Anterior cingulate cortex (tissue), 58 donors: ENCODE data around the gene SIRT4.

ENCODE experiments used
- DNase-seq, 58 donors: peaks; one replicate each; lab custom pipeline; 2025; lab: John Stamatoyannopoulos, UW

The SIRT4 gene

DNA sequence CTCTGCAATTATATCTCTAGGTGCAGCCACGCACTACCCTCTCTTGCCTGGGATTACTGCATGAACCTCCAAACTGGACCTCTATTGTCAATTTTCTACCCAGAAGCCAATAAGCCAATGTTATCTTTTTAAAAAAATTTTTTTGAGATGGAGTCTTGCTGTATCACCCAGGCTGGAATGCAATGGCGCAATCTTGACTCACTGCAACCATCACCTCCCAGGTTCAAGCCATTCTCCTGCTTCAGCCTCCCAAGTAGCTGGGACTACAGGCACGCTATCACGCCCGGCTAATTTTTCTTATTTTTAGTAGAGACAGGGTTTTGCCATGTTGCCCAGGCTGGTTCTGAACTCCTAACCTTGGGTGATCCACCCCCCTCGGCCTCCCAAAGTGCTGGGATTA lies 25.4 kb upstream of the SIRT4 start:
- no peak for DNase-seq

DNA sequence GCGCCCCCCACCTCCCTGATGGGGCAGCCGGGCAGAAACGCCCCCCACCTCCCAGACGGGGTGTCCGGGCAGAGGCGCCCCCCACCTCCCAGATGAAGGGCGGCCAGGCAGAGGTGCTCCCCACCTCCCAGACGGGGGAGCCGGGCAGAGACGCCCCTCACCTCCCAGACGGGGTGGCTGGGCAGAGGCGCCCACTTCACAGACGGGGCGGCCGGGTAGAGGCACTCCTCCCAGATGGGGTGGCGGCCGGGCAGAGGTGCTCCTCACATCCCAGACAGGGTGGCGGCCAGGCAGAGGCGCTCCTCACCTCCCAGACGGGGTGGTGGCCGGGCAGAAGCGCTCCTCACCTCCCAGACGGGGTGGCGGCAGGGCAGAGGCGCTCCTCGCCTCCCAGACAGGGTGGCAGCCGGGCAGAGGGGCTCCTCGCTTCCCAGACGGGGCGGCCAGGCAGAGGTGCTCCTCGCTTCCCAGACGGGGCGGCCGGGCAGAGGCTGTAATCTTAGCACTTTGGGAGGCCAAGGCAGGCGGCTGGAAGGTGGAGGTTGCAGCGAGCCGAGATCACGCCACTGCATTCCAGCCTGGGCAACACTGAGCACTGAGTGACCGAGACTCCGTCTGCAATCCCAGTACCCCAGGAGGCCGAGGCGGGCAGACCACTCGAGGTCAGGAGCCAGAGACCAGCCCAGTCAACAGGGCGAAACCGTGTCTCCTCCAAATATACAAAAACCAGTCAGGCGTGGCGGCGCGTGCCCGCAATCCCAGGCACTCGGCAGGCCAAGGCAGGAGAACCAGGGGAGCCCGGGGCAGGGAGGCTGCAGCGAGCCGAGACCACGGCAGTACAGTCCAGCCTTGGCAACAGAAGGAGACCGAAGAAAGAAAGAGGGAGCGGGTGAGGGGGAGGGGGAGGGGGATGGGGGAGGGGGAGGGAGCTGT lies 23.7 kb upstream of the SIRT4 start:
- DNase-seq, result no peak

DNA sequence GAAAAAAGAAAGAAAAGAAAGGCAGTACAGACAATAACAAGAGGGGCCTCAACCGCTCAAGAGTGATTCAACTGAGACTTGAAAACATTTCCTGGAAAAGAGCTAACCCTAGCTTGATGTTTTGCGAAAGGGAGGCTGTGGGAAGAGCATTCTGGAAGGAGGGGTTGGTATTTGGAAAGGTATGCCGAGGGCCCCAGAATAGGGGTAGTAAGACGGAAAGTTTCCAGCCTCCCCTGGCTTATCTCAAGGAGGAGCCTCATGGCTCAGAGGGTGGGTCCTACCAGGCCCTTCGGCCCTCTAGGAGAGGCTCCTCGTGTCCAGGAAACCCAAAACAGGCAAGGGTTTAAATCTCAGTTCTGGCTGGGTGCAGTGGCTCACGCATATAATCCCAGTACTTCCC lies 18.8 kb upstream of the SIRT4 start:
- DNase-seq, result no peak

DNA sequence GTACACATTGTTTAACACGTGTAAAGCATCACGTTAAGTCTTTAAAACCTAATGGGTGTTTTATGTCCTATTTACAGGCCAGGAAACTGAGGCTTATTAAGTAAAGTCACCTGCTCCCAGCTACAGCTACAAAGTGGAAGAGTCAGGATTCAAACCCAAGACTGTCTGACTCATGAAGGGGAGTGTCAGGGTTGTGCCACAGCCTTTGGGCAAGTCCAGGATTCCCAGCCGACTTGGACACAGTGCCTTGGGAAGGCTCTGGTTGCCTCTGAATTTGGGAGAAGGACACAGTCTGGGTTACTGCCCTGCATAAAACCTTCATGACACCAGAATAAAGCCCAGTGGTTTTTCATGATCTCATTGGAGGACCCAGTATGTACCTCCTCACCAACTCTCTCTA lies 17.7 kb upstream of the SIRT4 start:
- no peak for DNase-seq

DNA sequence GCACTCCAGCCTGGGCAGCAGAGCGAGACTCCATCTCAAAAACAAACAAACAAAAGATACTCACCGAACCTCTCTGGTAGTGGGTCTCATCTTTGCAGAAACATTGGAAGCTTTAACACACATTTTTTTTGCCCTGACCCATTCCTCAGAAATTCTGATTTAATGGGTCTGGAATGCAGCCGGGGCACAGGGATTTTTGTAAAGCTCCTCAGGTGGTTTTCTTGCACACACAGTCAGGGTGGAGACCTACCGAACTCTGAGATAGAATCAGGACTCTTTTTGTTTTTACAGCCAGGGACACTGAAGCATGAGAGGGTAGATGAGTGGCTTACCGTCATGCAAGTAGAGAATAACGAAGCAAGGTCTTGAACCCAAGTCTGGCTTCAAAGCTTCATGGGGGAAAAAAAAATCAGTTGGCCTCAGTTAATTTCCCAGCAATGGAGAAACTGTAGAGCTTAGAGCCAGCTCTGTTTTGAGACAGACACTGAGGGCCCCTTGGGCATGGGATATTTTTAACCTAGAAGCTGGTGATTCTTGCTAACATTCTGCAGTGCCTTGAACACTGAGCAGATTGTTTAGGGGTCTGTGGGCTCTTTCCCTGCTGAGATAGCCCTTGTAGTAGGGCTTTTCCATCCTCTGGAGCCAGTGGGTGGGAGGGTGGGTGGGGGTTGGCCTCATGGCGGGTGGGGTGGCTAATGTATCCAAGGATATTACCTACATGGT lies 15.2 kb upstream of the SIRT4 start:
- DNase-seq, result no peak

DNA sequence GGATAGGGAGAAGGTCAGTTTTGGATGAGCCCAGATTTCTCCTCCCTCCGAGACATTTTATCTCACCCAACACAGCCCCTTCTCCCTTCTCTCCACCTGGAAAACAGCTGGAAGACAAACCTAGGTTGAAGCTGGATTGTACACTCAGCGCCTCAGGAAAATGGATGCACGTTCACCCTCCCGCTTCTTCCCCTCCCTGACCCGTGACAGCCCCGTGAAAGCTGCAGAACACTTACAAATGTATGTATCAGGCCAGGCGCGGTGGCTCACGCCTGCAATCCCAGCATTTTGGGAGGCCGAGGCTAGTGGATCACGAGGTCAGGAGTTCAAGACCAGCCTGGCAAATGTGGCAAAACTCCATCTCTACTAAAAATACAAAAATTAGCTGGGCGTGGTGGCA lies 14.6 kb upstream of the SIRT4 start:
- DNase-seq, result no peak

DNA sequence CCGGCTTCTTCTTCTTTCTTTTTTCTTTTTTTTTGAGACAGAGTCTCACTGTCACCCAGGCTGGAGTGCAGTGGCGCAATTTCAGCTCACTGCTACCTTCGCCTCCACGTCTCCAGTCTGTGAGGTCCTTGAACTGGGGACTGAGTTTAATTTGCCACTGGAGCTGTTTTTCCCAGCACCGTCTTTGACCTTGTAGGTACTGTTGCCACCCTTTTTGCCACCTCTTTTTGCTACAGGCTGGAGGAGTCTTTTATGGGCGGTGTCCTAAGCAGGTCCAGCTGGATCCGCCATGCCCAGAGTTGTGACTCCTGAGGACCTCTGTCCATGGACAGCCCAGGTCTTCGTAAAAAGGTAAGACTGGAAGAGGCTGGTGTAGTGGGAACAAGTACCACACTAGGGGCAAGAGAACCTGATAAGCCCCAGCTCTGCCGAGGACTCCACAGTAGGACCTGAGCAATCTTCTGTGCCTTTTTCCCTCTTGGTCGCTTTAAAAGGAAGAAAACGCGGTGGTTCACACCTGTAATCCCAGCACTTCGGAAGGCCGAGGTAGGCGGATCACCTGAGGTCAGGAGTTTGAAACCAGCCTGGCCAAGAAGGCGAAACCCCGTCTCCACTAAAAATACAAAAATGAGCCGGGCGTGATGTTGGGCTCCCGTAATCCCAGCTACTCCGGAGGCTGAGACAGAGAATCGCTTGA lies 11.4 kb upstream of the SIRT4 start:
- DNase-seq, result peak in 8 of 58 donors; percentile 4 to 37 (median 28)

DNA sequence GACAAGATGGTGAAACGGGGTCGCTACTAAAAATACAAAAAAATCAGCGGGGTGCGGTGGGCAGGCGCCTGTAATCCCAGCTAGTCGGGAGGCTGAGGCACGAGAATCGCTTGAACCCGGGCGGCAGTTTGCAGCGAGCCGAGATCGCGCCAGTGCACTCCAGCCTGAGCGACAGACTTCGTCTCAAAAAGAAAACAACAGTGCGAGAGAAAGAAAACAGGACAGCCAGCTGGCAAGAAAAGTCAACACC lies 9.8 kb upstream of the SIRT4 start:
- peak in 3 of 58 donors; percentile 37 to 61 (median 46) for DNase-seq

DNA sequence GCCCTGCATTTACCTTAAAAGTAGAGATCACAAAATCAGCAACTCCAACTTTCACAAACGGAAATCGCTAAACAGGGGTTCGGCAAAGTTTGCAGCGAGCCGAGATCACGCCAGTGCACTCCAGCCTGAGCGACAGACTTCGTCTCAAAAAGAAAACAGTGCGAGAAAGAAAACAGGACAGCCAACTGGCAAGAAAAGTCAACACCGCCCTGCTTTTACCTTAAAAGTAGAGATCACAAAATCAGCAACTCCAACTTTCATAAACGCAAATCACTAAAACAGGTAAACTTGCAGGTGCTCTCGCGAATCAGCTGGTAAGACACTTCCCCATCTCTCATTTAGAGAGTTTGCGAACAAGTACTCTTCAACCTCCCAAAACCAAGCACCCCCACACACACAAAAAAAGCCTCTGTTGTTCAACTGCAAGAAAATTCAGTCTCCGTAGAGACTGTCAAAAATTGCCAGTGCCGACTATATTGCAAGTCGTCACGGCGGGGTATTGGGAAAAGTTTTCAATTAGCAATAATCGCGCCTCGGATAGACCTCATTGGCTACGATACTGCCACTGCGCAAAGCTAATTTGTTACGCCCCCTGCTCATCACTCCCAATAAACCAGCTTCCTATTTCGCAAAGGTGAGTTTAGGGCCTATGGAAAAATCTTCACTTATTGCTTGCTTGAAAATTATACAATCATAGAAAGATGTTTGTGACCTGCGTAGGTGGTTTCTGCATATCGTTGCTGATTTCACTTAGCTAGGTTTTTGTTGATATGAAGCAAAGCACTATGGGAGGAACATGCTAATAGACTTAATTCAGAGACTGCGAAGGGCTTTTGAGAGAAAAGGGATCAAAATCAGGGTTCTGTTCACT lies 9.2 kb upstream of the SIRT4 start, which contains the start of gene RNU4-1:
Gene RNU4-1, minus strand, starts transcription at position 577 of the 871 bp plus-strand sequence.
- DNase-seq, result peak in 56 of 58 donors; percentile 16 to 86 (median 64)

DNA sequence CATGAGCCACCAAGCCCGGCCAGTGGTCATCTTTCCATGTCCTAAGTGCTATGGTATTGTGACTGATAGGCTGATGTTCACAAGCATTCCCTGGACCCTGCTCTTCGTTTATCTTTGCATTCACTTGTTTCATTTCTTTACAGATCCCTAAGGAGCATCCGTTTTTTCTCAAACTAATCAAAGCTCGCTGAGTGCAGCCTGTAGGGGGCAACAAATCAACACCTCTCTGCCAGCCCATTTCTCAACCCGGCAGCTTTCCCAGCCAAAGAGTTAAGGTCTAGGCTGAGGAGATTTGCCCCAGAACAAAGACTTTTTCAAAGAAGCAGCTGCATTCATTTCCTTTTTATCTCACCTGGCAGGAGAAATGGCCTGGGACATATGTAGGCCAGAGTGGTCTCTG lies 12.1 kb downstream of the SIRT4 start:
- DNase-seq, result no peak

DNA sequence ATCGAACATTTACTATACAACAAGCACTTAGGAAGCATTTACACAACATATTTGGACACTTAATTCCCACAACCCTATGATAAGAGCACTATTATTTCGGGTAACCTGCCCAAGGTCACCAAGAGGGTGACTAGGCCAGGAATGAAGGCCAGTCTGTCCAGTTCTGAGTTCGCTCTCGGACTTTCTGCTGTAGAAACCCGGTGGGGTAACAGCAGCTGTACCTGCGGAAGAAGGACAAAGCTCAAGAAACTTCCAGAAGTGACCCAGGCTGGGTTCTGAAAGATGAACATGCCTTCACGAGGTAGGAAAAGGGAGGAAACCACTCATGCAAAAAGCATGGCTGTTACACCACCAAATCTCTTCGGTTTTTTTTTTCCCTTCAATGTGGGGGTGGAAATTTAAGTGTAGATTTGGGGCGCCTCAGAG lies 14.7 kb downstream of the SIRT4 start:
- no peak for DNase-seq

DNA sequence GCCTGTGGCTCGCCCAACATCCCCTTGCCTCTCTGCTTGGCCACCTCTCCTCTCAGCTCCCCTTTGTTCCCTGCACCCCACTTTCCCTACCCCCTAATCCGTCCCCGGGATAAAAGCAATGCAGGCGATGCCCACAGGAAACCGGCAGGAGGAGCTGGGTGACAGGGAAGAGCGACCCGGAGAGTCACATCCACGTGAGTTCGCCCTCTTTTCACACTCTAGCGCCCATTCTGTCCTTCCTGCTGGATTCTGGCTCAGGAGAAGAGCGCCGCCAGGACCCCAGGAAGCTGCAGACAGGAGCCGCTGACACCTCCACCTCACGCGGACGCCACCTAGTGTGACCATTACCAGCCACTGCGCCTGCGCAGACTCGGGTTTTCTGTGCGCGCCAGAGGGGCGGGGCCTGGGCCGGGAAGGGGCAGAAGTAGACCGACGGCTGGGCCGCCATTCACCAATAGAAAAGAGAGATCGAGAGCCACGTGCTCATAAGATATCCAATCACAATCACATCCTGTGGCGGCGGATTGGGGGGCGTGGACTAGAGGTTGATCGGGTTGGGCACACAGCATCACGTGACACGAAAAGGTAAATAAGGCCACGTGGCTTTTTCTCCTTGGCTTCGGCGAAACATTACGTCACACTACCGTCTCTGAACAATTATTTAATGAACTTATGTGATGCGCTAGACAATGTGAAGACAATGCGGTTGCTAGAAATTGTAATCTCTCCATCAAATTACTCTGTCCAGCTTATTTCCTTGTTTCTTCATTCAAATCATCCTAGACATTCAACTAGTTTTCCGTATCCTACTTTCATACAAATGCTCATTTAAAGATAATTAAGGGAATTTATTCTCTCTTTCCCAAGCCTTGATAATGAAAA lies 15.3 kb downstream of the SIRT4 start:
- DNase-seq, result peak; percentile 93 to 100 (median 99)

DNA sequence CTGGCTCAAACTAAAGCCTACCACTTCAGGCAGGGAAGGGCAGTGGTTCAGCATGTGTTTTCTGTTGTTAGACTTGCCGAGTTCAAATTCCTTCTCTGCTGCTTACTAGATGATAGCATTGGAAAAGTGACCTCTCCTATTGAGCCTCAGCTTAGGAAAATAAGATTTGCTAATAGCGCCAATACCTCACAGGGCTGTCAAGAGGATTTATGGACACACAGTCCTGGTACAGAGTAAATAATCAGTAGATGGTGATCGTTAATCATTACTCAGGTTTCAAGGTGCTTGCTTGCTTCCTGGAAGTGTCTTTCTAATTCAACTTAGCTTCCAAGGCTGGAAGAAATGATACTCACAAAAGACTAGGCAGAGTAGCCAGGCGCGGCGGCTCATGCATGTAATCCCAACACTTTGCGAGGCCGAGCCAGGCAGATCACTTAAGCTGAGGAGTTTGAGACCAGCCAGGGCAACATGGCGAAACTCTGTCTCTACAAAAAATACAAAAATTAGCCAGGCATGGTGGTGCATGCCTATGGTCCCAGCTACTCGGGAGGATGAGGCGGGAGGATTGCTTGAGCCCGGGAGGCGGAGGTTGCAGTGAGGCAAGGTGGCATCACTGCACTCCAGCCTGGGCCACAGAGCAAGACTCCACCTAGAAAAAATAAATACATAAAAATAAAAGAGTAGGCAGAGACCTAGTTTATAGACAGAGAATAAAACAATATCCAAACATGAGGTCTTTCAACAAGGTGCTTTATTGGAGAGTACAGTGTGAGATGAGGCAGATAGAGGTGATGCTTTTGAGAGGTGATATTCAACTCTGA lies 19.5 kb downstream of the SIRT4 start:
- no peak for DNase-seq

DNA sequence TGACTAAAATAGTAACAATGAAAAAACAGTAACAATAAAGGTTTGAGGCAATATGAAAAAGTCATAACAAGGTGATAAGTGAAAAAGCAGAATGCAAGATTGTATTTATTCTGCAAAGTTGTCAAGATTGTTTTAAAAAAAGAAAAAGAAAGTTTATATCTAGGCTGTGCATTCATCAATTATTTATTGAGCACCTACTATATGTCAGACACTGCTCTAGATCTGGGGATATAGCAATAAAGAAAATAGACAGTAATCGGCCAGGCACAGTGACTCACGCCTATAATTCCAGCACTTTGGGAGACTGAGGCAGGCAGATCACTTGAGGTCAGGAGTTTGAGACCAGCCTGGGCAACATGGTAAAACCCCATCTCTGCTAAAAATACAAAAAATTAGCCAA lies 21.7 kb downstream of the SIRT4 start:
- no peak for DNase-seq

DNA sequence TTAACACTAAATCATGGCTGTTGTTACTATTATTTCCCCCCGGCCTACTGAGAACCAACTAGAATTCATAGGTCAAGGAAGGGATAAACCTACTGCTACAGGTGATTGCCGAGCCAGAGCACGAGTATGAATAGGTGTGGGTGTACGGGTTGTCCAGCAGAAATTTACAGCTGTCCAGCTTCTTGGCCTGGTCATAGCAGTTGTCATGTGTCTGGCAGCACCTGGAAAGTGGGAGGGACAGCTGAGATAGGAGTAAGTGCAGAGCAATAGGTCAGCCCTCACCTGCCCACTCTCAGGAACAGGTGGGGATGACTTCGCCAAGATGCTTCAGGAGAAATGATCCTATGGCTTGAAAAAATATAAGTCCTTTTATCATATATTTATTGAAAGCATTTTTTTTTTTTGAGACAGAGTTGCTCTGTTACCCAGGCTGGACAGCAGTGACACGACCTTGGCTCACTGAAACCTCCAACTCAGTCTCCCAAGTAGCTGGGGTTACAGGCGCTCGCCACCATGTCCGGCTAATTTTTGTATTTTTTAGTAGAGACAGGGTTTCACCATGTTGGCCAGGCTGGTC lies 22.8 kb downstream of the SIRT4 start:
- no peak for DNase-seq

DNA sequence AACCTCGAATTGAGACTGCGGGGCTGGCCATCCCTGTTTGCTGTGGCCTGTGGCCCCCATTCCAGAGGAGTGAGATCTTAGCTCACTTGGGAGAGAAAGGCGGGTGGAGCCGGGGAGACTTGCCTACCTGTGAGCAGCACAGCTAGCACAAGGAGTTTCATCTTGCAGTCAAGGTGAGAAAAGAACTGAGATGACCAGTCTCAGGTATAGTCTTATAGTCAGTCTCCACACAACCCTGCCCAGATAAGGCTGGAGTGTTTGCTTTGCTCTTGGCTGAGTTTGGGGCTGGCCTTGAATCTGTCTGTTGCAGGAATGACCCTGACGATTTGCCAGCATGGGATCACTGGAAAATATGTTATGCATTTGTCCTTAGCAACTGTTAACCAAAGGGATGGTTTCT lies 25.5 kb downstream of the SIRT4 start, which contains the start of gene PLA2G1B:
Gene PLA2G1B, minus strand, starts transcription at position 187 of the 400 bp plus-strand sequence. Its CDS starts 26 bp downstream, at position 161.
- DNase-seq, result no peak

DNA sequence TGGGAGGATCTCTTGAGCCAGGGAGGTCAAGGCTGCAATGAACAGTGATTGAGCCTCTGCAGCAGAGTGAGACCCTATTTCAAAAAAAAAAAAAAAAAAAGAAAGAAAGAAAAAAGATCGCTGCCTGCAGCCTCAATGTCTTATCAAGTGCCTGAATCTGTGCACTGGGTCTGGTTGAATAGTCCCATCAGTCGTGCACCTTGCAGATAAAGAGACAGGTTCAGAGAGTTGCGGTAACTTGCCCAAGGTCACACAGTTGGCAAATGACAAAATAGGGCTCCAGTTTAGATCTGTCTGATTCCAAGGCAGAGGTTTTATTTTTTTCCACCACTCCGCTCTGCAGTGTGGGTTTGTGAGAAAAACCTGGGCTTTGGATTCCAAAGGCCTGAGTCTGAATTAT lies 26.1 kb downstream of the SIRT4 start:
- no peak for DNase-seq

DNA sequence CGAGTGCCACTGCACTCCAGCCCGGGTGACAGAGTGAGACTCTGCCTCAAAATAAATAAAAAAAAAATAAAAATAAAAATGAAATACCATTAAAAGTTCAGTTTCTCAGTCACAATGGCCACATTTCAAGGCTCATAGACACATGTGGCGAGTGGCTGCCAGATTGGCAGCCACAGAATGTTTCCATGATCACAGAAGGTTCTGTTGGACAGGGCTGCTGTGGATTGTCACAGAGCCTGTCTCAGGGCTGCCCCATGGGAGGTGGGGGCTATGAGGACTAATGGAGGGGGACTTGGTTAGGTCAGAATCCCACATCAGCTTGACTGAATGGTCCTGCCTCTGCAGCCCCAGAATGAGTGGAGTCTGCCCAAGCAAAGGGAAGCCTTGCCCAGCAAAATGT lies 29.3 kb downstream of the SIRT4 start:
- no peak for DNase-seq
